Peyer's patch (tissue), 4 donors: ENCODE results near the gene ETS2. TPM values are rescaled to one million over a fixed set of nuclear protein-coding genes. Genes with fewer than 3 reads are reported as not detected.

Experiments
- DNase-seq, 3 donors: peaks; one replicate each; pipeline ENCODE4 v3.0.0-alpha.2; 2017 to 2019
- H3K27ac ChIP-seq, 4 donors: fragments of 200-600 bp; sonication (generic); one replicate each; pipeline ENCODE4 v1.5.1; 2016 to 2019
- H3K27me3 ChIP-seq, 2 donors: fragments of 200-600 bp; sonication (generic); one replicate each; pipeline ENCODE4 v1.5.1; 2019
- H3K36me3 ChIP-seq, 3 donors: fragments of 200-600 bp; sonication (generic); one replicate each; pipeline ENCODE4 v1.5.1; 2016 to 2019
- H3K4me1 ChIP-seq, 4 donors: fragments of 200-600 bp; sonication (generic); one replicate each; pipeline ENCODE4 v1.5.1; 2016 to 2019
- H3K4me3 ChIP-seq, 4 donors: fragments of 200-600 bp; sonication (generic); 1 replicate in 3 of 4; 2 replicates in 1 of 4; pipeline ENCODE4 v1.5.1; 2016 to 2019; ENCODE audit warnings: mild to moderate bottlenecking in 1 of 4
- H3K9me3 ChIP-seq, 4 donors: fragments of 200-600 bp; sonication (generic); one replicate each; pipeline ENCODE4 v1.5.1; 2016 to 2019; ENCODE audit warnings: mild to moderate bottlenecking in 1 of 4
- POLR2A ChIP-seq, 2 donors: fragments of 450-650 bp; IDR thresholded peaks; one replicate each; pipeline ENCODE4 v1.5.1; 2017; ENCODE audit warnings: antibody characterized with exemption in 2 of 2, mild to moderate bottlenecking in 2 of 2, moderate library complexity in 2 of 2
- total RNA-seq, 4 donors: library from RNA; depleted of rRNA; stranded (reverse); fragments of >200 nt; gene quantifications; one replicate each; pipeline ENCODE4 v1.1.0, GENCODE V29; 2016
- TF ChIP-seq, protein P1 (sequence below), 6 experiments: fragments of 450-650 bp in 4 of 6; fragments of 200-600 bp in 2 of 6; sonication (generic) in 1 of 6; IDR thresholded peaks; one replicate each; pipeline ENCODE4 v1.5.1; 2017 to 2019; ENCODE audit warnings: antibody characterized with exemption in 6 of 6, mild to moderate bottlenecking in 3 of 6, moderate library complexity in 1 of 6

ETS2 gene
- total RNA-seq, 4 donors from 2014 or later = 127 to 186 (median 147) TPM

DNA sequence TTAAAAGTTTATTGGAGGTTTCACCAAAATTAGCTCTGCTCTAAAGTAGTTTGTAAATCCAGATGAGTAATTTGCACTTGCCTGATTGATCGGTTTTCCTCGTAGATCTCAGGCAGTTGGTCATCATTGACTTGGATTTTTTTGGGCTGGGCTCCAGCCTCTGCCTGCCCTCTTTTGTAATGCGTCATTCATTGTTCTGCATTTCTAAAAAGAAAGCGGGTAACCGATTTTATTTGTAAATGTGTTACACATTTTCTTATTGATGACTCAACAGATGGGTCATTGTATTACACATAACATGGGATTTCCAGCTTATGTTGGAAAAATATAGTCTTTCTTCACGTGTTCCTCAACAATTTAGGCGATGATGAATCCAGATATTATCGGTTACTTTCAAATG is 5.5 kb downstream of the ETS2 start:
- Histone ChIP-seq H3K27ac (peak overlapping the region in 3 of 4 donors; percentile 89 to 98 (median 96)), H3K27me3 (no peaks in the 10 kb centered on the region), H3K36me3 (peaks cover 0 to 72% (median 0%) of the 10 kb centered on the region in 3 donors), H3K4me1 (peaks cover 0 to 47% (median 2%) of the 10 kb centered on the region in 4 donors), H3K4me3 (peak overlapping the region in 2 of 4 donors; percentile 26 to 87), H3K9me3 (no peaks in the 10 kb centered on the region)
- no peak for TF ChIP-seq POLR2A (IDR thresholded peaks at IDR 0.05)
- TF ChIP-seq, protein P1, sequence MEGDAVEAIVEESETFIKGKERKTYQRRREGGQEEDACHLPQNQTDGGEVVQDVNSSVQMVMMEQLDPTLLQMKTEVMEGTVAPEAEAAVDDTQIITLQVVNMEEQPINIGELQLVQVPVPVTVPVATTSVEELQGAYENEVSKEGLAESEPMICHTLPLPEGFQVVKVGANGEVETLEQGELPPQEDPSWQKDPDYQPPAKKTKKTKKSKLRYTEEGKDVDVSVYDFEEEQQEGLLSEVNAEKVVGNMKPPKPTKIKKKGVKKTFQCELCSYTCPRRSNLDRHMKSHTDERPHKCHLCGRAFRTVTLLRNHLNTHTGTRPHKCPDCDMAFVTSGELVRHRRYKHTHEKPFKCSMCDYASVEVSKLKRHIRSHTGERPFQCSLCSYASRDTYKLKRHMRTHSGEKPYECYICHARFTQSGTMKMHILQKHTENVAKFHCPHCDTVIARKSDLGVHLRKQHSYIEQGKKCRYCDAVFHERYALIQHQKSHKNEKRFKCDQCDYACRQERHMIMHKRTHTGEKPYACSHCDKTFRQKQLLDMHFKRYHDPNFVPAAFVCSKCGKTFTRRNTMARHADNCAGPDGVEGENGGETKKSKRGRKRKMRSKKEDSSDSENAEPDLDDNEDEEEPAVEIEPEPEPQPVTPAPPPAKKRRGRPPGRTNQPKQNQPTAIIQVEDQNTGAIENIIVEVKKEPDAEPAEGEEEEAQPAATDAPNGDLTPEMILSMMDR (IDR thresholded peaks at IDR 0.05) = no peak
- DNase-seq = no peak

DNA sequence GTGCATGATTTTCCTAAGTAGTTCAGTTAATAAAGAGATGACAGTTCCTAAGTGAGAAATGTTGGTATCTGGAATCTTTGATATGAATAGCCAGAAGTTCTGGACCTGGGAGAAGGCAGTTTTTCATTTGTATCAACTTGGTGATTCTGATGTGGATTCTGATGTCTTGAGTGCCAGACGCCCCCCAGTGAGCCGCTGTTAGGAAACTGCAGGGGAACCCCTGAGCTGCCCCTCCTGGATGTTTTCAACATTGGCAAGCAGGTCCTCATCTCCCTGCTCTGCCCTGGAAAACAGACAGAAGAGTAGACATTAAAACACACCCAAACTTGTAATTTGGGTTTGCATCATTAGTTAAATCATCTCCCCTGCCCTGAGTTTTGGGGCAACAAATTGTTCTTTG is 7.4 kb downstream of the ETS2 start:
- DNase-seq = no peak
- H3K27me3 ChIP-seq = no peaks in the 10 kb centered on the region
- H3K36me3 ChIP-seq = peaks cover 0 to 87% (median 0%) of the 10 kb centered on the region in 3 donors
- H3K4me1 ChIP-seq = peaks cover 0 to 66% (median 2%) of the 10 kb centered on the region in 4 donors
- peak overlapping the region in 3 of 4 donors; percentile 89 to 98 (median 96) for H3K27ac ChIP-seq
- TF ChIP-seq, protein P1 (IDR thresholded peaks at IDR 0.05) = no peak
- TF ChIP-seq POLR2A (IDR thresholded peaks at IDR 0.05) = no peak
- no peaks in the 10 kb centered on the region for H3K9me3 ChIP-seq
- peak overlapping the region in 2 of 4 donors; percentile 15 to 87 for H3K4me3 ChIP-seq

DNA sequence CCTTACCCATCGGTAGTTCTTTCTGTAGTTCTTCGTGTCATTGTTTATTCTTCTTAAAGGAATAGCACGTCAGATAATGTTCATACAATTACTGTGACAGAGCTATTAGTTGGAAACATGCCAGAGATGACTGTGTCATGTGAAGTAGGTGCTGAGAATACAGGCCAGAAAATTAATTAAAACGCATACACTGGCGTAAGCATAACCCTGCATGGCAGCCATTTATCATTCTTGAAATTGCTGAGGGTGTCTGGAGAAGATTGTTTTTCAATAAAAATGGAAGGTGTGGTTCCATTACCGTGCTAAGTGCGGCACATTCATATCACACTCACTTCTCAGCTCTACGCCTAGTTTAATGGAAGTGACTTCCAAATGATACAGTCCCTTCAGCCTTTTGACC is 7.8 kb downstream of the ETS2 start:
- Histone ChIP-seq H3K4me3 (peak overlapping the region in 2 of 4 donors; percentile 15 to 87), H3K36me3 (peaks cover 0 to 91% (median 0%) of the 10 kb centered on the region in 3 donors), H3K9me3 (no peaks in the 10 kb centered on the region), H3K4me1 (peaks cover 0 to 70% (median 2%) of the 10 kb centered on the region in 4 donors), H3K27me3 (no peaks in the 10 kb centered on the region), H3K27ac (peak overlapping the region in 3 of 4 donors; percentile 89 to 98 (median 96))
- TF ChIP-seq POLR2A (IDR thresholded peaks at IDR 0.05) = no peak
- TF ChIP-seq, protein P1 (IDR thresholded peaks at IDR 0.05) = no peak
- no peak for DNase-seq

DNA sequence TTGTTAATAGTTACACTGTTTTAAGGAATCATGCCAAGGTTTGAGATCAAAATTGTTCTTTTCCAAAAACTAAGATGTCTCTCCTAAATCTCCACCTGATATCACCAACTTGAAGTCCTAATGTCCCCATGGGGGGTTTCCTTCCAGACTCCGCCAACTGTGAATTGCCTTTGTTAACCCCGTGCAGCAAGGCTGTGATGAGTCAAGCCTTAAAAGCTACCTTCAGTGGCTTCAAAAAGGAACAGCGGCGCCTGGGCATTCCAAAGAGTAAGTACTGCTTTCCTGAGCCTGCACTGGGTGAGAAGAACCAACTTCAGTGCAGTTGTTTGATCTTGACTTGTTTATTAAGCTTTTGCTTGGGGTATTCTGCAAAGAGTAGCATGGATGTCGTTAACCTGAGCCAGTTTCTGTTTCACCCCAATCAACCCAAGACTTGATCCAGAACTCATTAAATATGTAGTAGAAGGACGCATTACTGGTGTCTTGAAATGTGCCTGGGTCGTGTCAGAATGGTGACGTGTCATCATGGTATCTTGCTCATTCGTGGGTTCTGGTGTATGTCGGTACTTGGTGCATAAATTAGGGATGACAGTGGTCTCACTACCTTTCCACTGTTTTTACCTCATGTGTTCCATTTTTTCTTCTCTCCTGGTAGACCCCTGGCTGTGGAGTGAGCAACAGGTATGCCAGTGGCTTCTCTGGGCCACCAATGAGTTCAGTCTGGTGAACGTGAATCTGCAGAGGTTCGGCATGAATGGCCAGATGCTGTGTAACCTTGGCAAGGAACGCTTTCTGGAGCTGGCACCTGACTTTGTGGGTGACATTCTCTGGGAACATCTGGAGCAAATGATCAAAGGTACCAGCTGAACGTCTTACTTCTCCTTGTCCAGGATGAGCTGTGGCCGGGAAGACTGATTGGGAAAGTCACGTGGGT is 8.7 kb downstream of the ETS2 start:
- H3K9me3 ChIP-seq = no peaks in the 10 kb centered on the region
- peaks cover 0 to 95% (median 3%) of the 10 kb centered on the region in 3 donors for H3K36me3 ChIP-seq
- peak overlapping the region in 1 of 4 donors; percentile 13 for H3K4me3 ChIP-seq
- H3K4me1 ChIP-seq = peaks cover 0 to 73% (median 2%) of the 10 kb centered on the region in 4 donors
- no peaks in the 10 kb centered on the region for H3K27me3 ChIP-seq
- H3K27ac ChIP-seq = peak overlapping the region; percentile 26 to 98 (median 92)
- DNase-seq = peak in 2 of 3 donors; percentile 61 to 76
- TF ChIP-seq, protein P1 (IDR thresholded peaks at IDR 0.05) = no peak
- TF ChIP-seq POLR2A (IDR thresholded peaks at IDR 0.05) = peak in 1 of 2 donors; percentile 51

DNA sequence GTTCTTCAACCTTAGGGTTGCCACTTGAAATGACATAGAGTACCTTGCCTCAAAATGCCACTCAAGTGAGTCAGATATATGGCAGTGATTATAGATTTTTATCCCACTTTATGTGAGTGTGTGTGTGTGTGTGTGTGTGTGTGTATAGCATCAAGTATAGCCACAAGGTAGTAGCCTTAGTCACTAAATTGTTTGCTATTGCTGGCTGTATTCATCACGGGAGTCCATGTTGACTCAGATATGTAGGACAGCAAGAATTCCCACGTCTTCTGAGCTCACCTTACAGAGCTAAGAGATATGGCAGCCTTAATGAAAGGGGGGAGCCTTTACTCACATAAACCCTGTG is 9.3 kb downstream of the ETS2 start:
- DNase-seq = no peak
- no peaks in the 10 kb centered on the region for H3K27me3 ChIP-seq
- no peaks in the 10 kb centered on the region for H3K9me3 ChIP-seq
- TF ChIP-seq, protein P1 (IDR thresholded peaks at IDR 0.05) = peak in 1 of 6 experiments; percentile 19
- no peak for TF ChIP-seq POLR2A (IDR thresholded peaks at IDR 0.05)
- H3K4me3 ChIP-seq = no peak overlapping the region
- peaks cover 0 to 75% (median 2%) of the 10 kb centered on the region in 4 donors for H3K4me1 ChIP-seq
- H3K36me3 ChIP-seq = peaks cover 0 to 95% (median 3%) of the 10 kb centered on the region in 3 donors
- H3K27ac ChIP-seq = peak overlapping the region; percentile 26 to 98 (median 92)
